Measurements from ENCODE around the gene KIAA1549. TPM values are rescaled to one million over a fixed set of nuclear protein-coding genes. Genes with fewer than 3 reads are reported as not detected.
"Not testable (repeated sequence)": the region's sequence is repeated elsewhere in the genome, so short reads cannot be mapped to it uniquely, and the experiment has no call there.

Gene KIAA1549
- polyA plus RNA-seq, 1 donor (not counting 4 experiments of a cell fraction or from before 2014, with no cell fraction given), result 1.1 TPM

GRCh38 chr7:139026551-139026950, 45.4 kb upstream of the KIAA1549 start:
- H3K36me3 ChIP-seq (ENCODE audit: control insufficient read depth in 2 of 2, extremely low read depth in 1 of 2, insufficient read depth in 2 of 2, low read length in 2 of 2), result peaks cover 19 to 26% of the 10 kb centered on the region in 2 experiments
- dilution Hi-C loops (cut with MboI; ENCODE audit: extremely low pct_ligation_motif_present, low sequenced_read_pairs), result no loop called here
- no peak overlapping the region for H3K4me3 ChIP-seq (ENCODE audit: control insufficient read depth in 2 of 3, extremely low read depth in 1 of 3, insufficient read depth in 2 of 3, low read depth in 1 of 3, low read length in 3 of 3)

GRCh38 chr7:139025861-139026260, 44.7 kb upstream of the KIAA1549 start:
- H3K36me3 ChIP-seq (ENCODE audit: control insufficient read depth in 2 of 2, extremely low read depth in 1 of 2, insufficient read depth in 2 of 2, low read length in 2 of 2), result peaks cover 19 to 26% of the 10 kb centered on the region in 2 experiments
- FAIRE-seq; H3K4me2 ChIP-seq (ENCODE audit: control insufficient read depth, extremely low read depth, insufficient read depth, low read depth, low read length); dilution Hi-C loops (cut with MboI; ENCODE audit: extremely low pct_ligation_motif_present, low sequenced_read_pairs); H2AFZ ChIP-seq (ENCODE audit: control insufficient read depth, low read length); H3K9me3 ChIP-seq (ENCODE audit: control insufficient read depth, low read depth, low read length); H4K20me1 ChIP-seq (ENCODE audit: control insufficient read depth, extremely low read depth, insufficient read depth, low read length); H3K4me3 ChIP-seq (ENCODE audit: control insufficient read depth in 2 of 3, extremely low read depth in 1 of 3, insufficient read depth in 2 of 3, low read depth in 1 of 3, low read length in 3 of 3); H3K9me1 ChIP-seq (ENCODE audit: control insufficient read depth, extremely low read depth, insufficient read depth, low read length); H3K79me2 ChIP-seq (ENCODE audit: control insufficient read depth, insufficient read depth, low read length); H3K27ac ChIP-seq (ENCODE audit: control insufficient read depth, insufficient read depth, low read length); DNase-seq (ENCODE audit: low read depth, low spot score); H3K9ac ChIP-seq (ENCODE audit: control insufficient read depth, extremely low read depth, insufficient read depth, low read length); H3K27me3 ChIP-seq (ENCODE audit: control insufficient read depth, extremely low read depth, insufficient read depth, low read length); H3K4me1 ChIP-seq (ENCODE audit: control insufficient read depth, extremely low read depth, insufficient read depth, low read length): not testable (repeated sequence)

More at GRCh38 chr7:139026551-139026950, 45.4 kb upstream of the KIAA1549 start:
- Histone ChIP-seq H3K9me1 (ENCODE audit: control insufficient read depth, extremely low read depth, insufficient read depth, low read length) (no peaks in the 10 kb centered on the region), H3K4me2 (ENCODE audit: control insufficient read depth, extremely low read depth, insufficient read depth, low read depth, low read length) (no peak overlapping the region), H3K9me3 (ENCODE audit: control insufficient read depth, low read depth, low read length) (no peaks in the 10 kb centered on the region), H4K20me1 (ENCODE audit: control insufficient read depth, extremely low read depth, insufficient read depth, low read length) (no peaks in the 10 kb centered on the region), H3K79me2 (ENCODE audit: control insufficient read depth, insufficient read depth, low read length) (no peaks in the 10 kb centered on the region), H3K27ac (ENCODE audit: control insufficient read depth, insufficient read depth, low read length) (no peak overlapping the region), H3K27me3 (ENCODE audit: control insufficient read depth, extremely low read depth, insufficient read depth, low read length) (no peaks in the 10 kb centered on the region), H3K4me1 (ENCODE audit: control insufficient read depth, extremely low read depth, insufficient read depth, low read length) (no peaks in the 10 kb centered on the region), H3K9ac (ENCODE audit: control insufficient read depth, extremely low read depth, insufficient read depth, low read length) (no peak overlapping the region), H2AFZ (ENCODE audit: control insufficient read depth, low read length) (no peak overlapping the region)
- TF ChIP-seq EZH2 (IDR thresholded peaks at IDR 0.05; ENCODE audit: low read length), result no peak
- no peak for TF ChIP-seq CTCF (optimal IDR thresholded peaks at IDR 0.05 in 1 of 3, IDR thresholded peaks at IDR 0.05 in 1 of 3, conservative IDR thresholded peaks at IDR 0.05 in 1 of 3; ENCODE audit: extremely low read depth in 1 of 3, insufficient read depth in 2 of 3, low read length in 3 of 3)
- FAIRE-seq (no peak), DNase-seq (ENCODE audit: low read depth, low spot score) (no peak)

GRCh38 chr7:139023076-139023475, 41.9 kb upstream of the KIAA1549 start:
- no peaks in the 10 kb centered on the region for H4K20me1 ChIP-seq (ENCODE audit: control insufficient read depth, extremely low read depth, insufficient read depth, low read length)
- no peak overlapping the region for H2AFZ ChIP-seq (ENCODE audit: control insufficient read depth, low read length)
- H3K4me1 ChIP-seq (ENCODE audit: control insufficient read depth, extremely low read depth, insufficient read depth, low read length), result no peaks in the 10 kb centered on the region
- H3K79me2 ChIP-seq (ENCODE audit: control insufficient read depth, insufficient read depth, low read length), result no peaks in the 10 kb centered on the region
- H3K27me3 ChIP-seq (ENCODE audit: control insufficient read depth, extremely low read depth, insufficient read depth, low read length), result no peaks in the 10 kb centered on the region
- TF ChIP-seq CTCF (optimal IDR thresholded peaks at IDR 0.05 in 1 of 3, IDR thresholded peaks at IDR 0.05 in 1 of 3, conservative IDR thresholded peaks at IDR 0.05 in 1 of 3; ENCODE audit: extremely low read depth in 1 of 3, insufficient read depth in 2 of 3, low read length in 3 of 3) (no peak), EZH2 (IDR thresholded peaks at IDR 0.05; ENCODE audit: low read length) (no peak)
- no peak overlapping the region for H3K27ac ChIP-seq (ENCODE audit: control insufficient read depth, insufficient read depth, low read length)
- dilution Hi-C loops (cut with MboI; ENCODE audit: extremely low pct_ligation_motif_present, low sequenced_read_pairs), result no loop called here
- H3K9ac ChIP-seq (ENCODE audit: control insufficient read depth, extremely low read depth, insufficient read depth, low read length), result no peak overlapping the region
- no peak for FAIRE-seq
- no peak overlapping the region for H3K4me3 ChIP-seq (ENCODE audit: control insufficient read depth in 2 of 3, extremely low read depth in 1 of 3, insufficient read depth in 2 of 3, low read depth in 1 of 3, low read length in 3 of 3)
- H3K9me3 ChIP-seq (ENCODE audit: control insufficient read depth, low read depth, low read length), result no peaks in the 10 kb centered on the region
- peaks cover 15 to 21% of the 10 kb centered on the region in 2 experiments for H3K36me3 ChIP-seq (ENCODE audit: control insufficient read depth in 2 of 2, extremely low read depth in 1 of 2, insufficient read depth in 2 of 2, low read length in 2 of 2)
- H3K4me2 ChIP-seq (ENCODE audit: control insufficient read depth, extremely low read depth, insufficient read depth, low read depth, low read length), result no peak overlapping the region
- DNase-seq (ENCODE audit: low read depth, low spot score), result no peak
- H3K9me1 ChIP-seq (ENCODE audit: control insufficient read depth, extremely low read depth, insufficient read depth, low read length), result no peaks in the 10 kb centered on the region

Measured in keratinocyte (primary cell).